ENCODE data around the gene DGKH. TPM values are rescaled to one million over a fixed set of nuclear protein-coding genes. Genes with fewer than 3 reads are reported as not detected.

Gene DGKH
- total RNA-seq, 6 donors from 2014 or later = 9.6 to 33.2 (median 17.4) TPM

DNA sequence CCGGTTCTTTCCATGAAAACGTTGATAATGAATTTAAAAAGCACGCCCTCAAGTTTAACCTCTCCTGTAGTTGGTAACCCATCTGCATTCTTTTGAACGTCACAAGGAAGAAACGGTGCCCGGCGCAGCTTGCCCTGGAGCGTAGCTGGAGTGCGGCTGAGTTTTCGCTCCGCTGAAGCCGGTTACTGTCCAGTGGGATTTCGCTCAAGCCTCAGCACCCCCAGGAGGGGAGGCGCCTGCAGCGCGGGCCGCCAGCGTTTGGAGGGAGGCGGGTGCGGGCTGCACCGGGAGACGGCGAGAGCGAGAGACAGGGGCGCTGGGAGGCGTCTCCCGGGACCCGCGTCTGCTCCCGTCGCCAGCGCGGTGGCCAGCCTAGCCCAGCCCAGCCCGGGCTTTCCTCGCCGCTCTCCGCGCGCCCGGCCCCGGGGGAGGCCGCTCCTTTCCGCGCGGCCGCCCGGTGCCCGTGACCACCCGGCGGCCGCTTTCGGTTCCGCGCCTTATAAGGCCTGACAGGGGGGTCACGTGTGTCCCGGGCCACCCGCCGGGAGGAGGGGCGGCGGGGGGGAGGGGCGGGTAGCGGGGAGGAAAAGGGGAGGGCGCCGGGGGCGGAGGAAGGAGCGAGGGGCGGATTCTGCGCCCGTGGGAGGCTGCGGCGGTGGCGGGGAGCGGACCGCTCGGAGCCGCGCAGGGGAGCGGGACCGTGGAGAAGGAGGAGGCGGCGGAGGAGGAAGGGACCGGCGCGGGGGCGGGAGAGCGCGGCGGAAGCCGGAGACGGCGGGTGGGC, 8.3 kb upstream of the DGKH start:
- H3K27me3 ChIP-seq = no peaks in the 10 kb centered on the region
- TF ChIP-seq EP300 (IDR thresholded peaks at IDR 0.05) = no peak
- TF ChIP-seq, protein P1, sequence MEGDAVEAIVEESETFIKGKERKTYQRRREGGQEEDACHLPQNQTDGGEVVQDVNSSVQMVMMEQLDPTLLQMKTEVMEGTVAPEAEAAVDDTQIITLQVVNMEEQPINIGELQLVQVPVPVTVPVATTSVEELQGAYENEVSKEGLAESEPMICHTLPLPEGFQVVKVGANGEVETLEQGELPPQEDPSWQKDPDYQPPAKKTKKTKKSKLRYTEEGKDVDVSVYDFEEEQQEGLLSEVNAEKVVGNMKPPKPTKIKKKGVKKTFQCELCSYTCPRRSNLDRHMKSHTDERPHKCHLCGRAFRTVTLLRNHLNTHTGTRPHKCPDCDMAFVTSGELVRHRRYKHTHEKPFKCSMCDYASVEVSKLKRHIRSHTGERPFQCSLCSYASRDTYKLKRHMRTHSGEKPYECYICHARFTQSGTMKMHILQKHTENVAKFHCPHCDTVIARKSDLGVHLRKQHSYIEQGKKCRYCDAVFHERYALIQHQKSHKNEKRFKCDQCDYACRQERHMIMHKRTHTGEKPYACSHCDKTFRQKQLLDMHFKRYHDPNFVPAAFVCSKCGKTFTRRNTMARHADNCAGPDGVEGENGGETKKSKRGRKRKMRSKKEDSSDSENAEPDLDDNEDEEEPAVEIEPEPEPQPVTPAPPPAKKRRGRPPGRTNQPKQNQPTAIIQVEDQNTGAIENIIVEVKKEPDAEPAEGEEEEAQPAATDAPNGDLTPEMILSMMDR (IDR thresholded peaks at IDR 0.05) = peak in 3 of 6 experiments; percentile 5 to 47 (median 20)
- peak in 3 of 4 donors; percentile 68 to 97 (median 82) for TF ChIP-seq POLR2A (IDR thresholded peaks at IDR 0.05)
- peak; percentile 7 to 74 for TF ChIP-seq POLR2AphosphoS5 (IDR thresholded peaks at IDR 0.05)
- no peaks in the 10 kb centered on the region for H3K9me3 ChIP-seq
- H3K4me3 ChIP-seq = peak overlapping the region; percentile 8 to 93 (median 85)
- ATAC-seq (ENCODE audit: low FRiP score in 2 of 2) (peak; percentile 93 to 96), DNase-seq (peak; percentile 89 to 97)
- 0 to 1% methylated on average over 13 to 32 of the region's 91 CpGs for WGBS, 2 donors
- peaks cover 13 to 22% (median 14%) of the 10 kb centered on the region in 4 donors for H3K4me1 ChIP-seq
- peak overlapping the region; percentile 84 to 94 (median 94) for H3K27ac ChIP-seq
- H3K36me3 ChIP-seq = no peaks in the 10 kb centered on the region

DNA sequence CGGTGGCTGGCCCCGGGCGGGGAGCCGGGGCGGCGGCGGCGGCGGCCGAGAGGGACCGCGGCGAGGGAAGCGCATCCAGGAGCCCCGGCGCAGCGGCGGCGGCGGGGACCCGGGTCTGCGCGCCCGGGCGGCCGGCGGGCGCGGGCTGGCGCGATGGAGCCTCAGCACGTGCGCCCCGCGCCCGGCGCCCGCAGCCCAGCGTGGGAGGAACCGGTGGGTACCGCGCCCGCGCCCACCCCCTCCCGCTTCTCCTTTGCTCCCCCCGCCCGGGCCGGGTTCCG, 7.8 kb upstream of the DGKH start:
- TF ChIP-seq, protein P1 (IDR thresholded peaks at IDR 0.05) = no peak
- no peak for TF ChIP-seq POLR2A (IDR thresholded peaks at IDR 0.05)
- TF ChIP-seq POLR2AphosphoS5 (IDR thresholded peaks at IDR 0.05) = no peak
- TF ChIP-seq EP300 (IDR thresholded peaks at IDR 0.05) = no peak
- Histone ChIP-seq H3K27ac (peak overlapping the region; percentile 88 to 94 (median 94)), H3K9me3 (no peaks in the 10 kb centered on the region), H3K4me1 (peaks cover 13 to 22% (median 14%) of the 10 kb centered on the region in 4 donors), H3K36me3 (no peaks in the 10 kb centered on the region), H3K4me3 (peak overlapping the region; percentile 70 to 93 (median 85)), H3K27me3 (no peaks in the 10 kb centered on the region)
- DNase-seq (no peak), ATAC-seq (ENCODE audit: low FRiP score in 2 of 2) (no peak)
- WGBS, 2 donors = 4% methylated on average over 5 of the region's 49 CpGs; no CpG with 5 or more reads in 1 of the 2 donors

DNA sequence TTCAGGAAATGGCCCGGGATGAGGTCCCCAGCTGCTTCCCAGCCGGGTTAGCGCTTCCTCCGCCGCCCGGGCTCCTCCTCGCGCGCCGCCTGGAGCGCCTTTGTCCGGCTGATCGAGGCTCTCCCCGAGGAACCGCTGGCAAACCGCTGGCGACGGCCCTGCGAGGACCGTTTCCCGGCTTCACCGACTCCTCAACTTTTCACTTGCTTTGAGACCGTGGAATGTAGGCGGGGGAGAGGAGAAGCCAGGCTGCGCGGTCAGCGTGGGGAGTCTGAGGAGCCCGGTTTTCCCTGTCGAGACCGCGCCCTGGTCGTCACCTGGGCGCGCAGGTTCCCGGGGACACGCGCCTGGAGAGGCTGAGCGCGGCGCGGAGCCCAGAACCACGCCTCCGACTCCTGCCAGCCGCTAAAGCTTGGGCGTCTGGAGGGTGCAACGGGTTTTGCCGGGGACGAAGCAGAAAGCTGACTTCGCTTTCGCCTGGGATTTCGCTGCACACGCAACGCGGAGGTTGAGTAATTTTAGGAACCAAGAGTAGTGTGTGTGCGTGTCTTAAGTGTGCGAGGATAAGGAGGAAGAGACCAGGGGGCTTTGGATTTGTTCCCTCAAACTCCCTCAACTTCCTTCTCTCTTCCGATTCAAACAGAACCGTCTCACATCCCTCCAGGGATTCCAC, 7.3 kb upstream of the DGKH start:
- no peaks in the 10 kb centered on the region for H3K9me3 ChIP-seq
- H3K27me3 ChIP-seq = no peaks in the 10 kb centered on the region
- DNase-seq (peak; percentile 40 to 90), ATAC-seq (ENCODE audit: low FRiP score in 2 of 2) (peak; percentile 25 to 66)
- 0% methylated on average over 15 to 42 of the region's 58 CpGs for WGBS, 2 donors
- peak overlapping the region; percentile 88 to 94 (median 94) for H3K27ac ChIP-seq
- H3K4me3 ChIP-seq = peak overlapping the region; percentile 70 to 93 (median 85)
- peaks cover 13 to 22% (median 14%) of the 10 kb centered on the region in 4 donors for H3K4me1 ChIP-seq
- no peak for TF ChIP-seq POLR2AphosphoS5 (IDR thresholded peaks at IDR 0.05)
- no peak for TF ChIP-seq POLR2A (IDR thresholded peaks at IDR 0.05)
- TF ChIP-seq EP300 (IDR thresholded peaks at IDR 0.05) = no peak
- TF ChIP-seq, protein P1 (IDR thresholded peaks at IDR 0.05) = no peak
- no peaks in the 10 kb centered on the region for H3K36me3 ChIP-seq

DNA sequence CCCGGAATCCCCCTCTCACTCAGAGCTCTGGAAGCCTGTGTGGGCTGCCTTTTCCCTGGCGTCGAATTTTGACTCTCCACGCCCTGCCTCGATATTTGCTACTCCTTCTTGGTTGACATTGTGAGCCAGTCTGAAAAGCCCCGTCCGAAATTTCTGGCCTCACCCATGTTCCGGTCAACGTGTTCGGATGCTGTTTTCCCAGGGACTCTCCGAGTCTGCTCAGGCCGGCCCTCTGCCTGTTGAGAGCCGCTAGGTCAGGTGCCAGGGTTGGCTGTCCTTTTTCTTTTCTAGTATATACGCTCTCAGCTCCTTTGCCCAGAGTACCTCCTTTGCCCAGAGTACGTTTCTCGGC, 6.8 kb upstream of the DGKH start:
- 4 to 6% methylated on average over 16 of the region's 16 CpGs for WGBS, 2 donors
- peak; percentile 39 to 67 for ATAC-seq (ENCODE audit: low FRiP score in 2 of 2)
- H3K4me3 ChIP-seq = peak overlapping the region; percentile 70 to 93 (median 85)
- peaks cover 13 to 22% (median 14%) of the 10 kb centered on the region in 4 donors for H3K4me1 ChIP-seq
- DNase-seq = peak in 1 of 2 donors; percentile 73
- peak in 1 of 2 donors; percentile 39 for TF ChIP-seq POLR2AphosphoS5 (IDR thresholded peaks at IDR 0.05)
- TF ChIP-seq, protein P1 (IDR thresholded peaks at IDR 0.05) = peak; percentile 32 to 52 (median 47)
- TF ChIP-seq EP300 (IDR thresholded peaks at IDR 0.05) = no peak
- TF ChIP-seq POLR2A (IDR thresholded peaks at IDR 0.05) = no peak
- no peaks in the 10 kb centered on the region for H3K9me3 ChIP-seq
- H3K27me3 ChIP-seq = no peaks in the 10 kb centered on the region
- peak overlapping the region; percentile 88 to 94 (median 94) for H3K27ac ChIP-seq
- no peaks in the 10 kb centered on the region for H3K36me3 ChIP-seq

Data from upper lobe of left lung (tissue), 6 donors.